GM23338 (cell line): Measurements from ENCODE around the gene GAP43.

Experiments used
- EZH2 ChIP-seq: fragments of 200-600 bp; sonication (generic); IDR thresholded peaks from one replicate; pipeline ENCODE4 v1.8.0; 2017; ENCODE audit warnings: antibody characterized with exemption, mild to moderate bottlenecking, low read depth; ENCODE audit not compliant: unreplicated experiment
- EZH2phosphoT487 ChIP-seq: fragments of 200-600 bp; sonication (generic); IDR thresholded peaks from one replicate; pipeline ENCODE4 v1.8.1; 2018; ENCODE audit warnings: antibody characterized with exemption; ENCODE audit not compliant: unreplicated experiment
- JUNB ChIP-seq: IDR thresholded peaks from one replicate; pipeline ENCODE4 v1.6.1; 2016; ENCODE audit warnings: antibody characterized with exemption; ENCODE audit not compliant: unreplicated experiment
- POLR2AphosphoS5 ChIP-seq: IDR thresholded peaks from 2 replicates; pipeline ENCODE4 v1.6.1; 2016; ENCODE audit warnings: antibody characterized with exemption, low read depth
- REST ChIP-seq: IDR thresholded peaks from one replicate; pipeline ENCODE4 v1.6.1; 2018; ENCODE audit warnings: antibody characterized with exemption; ENCODE audit not compliant: unreplicated experiment
- TF ChIP-seq, protein P1 (sequence below), 2 experiments: fragments of 200-600 bp in 1 of 2; sonication (generic) in 1 of 2; conservative IDR thresholded peaks; 2 replicates each; pipeline versions ENCODE4 v1.5.1 to v1.6.1; 2016 to 2017; ENCODE audit warnings: antibody characterized with exemption in 2 of 2, low read depth in 2 of 2, mild to moderate bottlenecking in 2 of 2, moderate library complexity in 1 of 2

GRCh38 chr3:115666081-115666480 is 42.8 kb downstream of the GAP43 start:
- TF ChIP-seq, protein P1, sequence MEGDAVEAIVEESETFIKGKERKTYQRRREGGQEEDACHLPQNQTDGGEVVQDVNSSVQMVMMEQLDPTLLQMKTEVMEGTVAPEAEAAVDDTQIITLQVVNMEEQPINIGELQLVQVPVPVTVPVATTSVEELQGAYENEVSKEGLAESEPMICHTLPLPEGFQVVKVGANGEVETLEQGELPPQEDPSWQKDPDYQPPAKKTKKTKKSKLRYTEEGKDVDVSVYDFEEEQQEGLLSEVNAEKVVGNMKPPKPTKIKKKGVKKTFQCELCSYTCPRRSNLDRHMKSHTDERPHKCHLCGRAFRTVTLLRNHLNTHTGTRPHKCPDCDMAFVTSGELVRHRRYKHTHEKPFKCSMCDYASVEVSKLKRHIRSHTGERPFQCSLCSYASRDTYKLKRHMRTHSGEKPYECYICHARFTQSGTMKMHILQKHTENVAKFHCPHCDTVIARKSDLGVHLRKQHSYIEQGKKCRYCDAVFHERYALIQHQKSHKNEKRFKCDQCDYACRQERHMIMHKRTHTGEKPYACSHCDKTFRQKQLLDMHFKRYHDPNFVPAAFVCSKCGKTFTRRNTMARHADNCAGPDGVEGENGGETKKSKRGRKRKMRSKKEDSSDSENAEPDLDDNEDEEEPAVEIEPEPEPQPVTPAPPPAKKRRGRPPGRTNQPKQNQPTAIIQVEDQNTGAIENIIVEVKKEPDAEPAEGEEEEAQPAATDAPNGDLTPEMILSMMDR (conservative IDR thresholded peaks at IDR 0.05; ENCODE audit: low read depth in 2 of 2), result no peak
- TF ChIP-seq JUNB (no peak), REST (no peak), POLR2AphosphoS5 (no peak), EZH2 (no peak), EZH2phosphoT487 (no peak)
